Forelimb muscle (tissue), 1 donor: ENCODE data around the gene GAB1. TPM values are rescaled to one million over a fixed set of nuclear protein-coding genes. Genes with fewer than 3 reads are reported as not detected.
A peak's percentile ranks its signal among the peaks of the same experiment; 100 is the strongest.

Experiments used
- DNase-seq: peaks from one replicate; pipeline ENCODE4 v3.0.0-alpha.2; 2013; ENCODE audit warnings: low read depth
- polyA plus RNA-seq: library from polyadenylated mRNA; unstranded; fragments of 120-200 nt; gene quantifications from one replicate; pipeline ENCODE4 v1.2.1, GENCODE V29; 2013; ENCODE audit not compliant: insufficient read length

The GAB1 gene
- polyA plus RNA-seq, 1 donor, result 26.4 TPM

DNA sequence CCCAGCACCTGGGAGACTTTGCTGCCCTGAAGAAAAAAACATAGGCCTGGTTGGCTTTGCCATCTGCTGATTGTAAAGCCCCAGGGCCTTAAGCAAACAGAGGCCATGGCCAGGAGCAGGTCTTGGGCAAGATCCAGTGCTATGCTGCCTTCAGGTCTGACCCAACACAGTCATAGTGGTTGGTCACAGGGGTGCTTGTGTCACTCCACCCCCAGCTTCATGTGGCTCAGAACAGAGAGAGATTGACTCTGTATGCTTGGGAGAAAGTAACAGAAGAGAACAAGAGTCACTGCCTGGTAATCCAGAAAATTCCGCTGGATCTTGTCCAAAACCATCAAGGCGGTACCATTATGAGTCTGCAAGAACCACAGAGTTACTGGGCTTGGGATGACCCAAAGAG, 152.4 kb downstream of the GAB1 start:
- no peak for DNase-seq

GRCh38 chr4:143498021-143498420, 161.3 kb downstream of the GAB1 start:
- DNase-seq, result no peak

- DNase-seq, result no peak
These were observed 165.6 kb downstream of the GAB1 start for GRCh38 chr4:143502231-143502630.

DNA sequence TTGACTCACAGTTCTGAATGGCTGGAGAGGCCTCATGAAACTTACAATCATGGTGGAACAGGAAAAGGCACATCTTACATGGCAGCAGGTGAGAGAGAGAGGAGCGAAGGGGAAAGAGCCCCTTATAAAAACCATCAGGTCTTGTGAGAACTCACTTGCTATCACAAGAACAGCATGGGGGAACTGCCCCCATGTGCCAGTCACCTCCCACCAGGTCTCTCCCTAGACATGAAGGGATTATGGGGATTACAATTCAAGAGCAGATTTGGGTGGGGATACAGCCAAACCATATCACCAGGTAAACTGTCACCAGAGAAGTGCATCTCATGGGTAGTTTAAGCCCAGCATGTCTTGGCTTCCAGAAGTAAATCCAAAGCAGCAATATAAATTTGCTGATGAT, 169.4 kb downstream of the GAB1 start:
- no peak for DNase-seq

DNA sequence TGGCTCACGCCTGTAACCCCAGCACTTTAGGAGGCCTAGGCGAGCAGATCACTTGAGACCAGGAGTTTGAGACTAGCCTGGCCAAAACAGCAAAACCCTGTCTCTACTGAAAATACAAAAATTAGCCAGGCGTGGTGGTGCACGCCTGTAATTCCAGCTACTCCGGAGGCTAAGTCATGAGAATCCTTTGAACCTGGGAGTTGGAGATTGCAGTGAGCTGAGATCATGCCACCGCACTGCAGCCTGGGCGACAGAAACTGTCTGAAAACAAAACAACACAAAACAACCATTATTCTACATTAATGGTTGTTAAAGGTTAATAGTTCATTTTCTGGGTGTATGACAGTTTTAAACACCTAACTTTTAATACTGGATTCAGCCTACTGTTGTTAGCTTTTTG, 175.2 kb downstream of the GAB1 start:
- DNase-seq, result no peak

DNA sequence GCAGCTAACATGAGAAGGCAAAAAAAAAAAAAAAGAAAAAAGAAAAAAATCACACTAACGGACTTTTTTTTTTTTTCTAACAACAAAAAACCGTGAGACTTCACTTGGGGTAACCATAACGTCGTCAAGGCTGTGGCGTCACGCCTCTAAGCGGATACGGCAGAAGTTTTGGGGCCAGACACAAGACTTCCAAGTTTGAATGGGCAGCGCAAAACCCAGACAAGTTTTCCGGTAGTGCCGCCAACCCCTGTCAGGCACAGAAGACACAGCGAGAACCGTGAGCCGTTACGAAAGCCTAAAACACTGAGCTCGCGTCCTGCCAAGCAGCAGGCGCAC, 176.3 kb downstream of the GAB1 start:
- no peak for DNase-seq

GRCh38 chr4:143513314-143514168, 176.9 kb downstream of the GAB1 start, which contains the start of gene SMARCA5:
SMARCA5 (plus strand) TSS chr4:143513702; CDS start chr4:143513925, 223 bp downstream.
- DNase-seq, result peak; percentile 96

- DNase-seq, result no peak
These were observed 177.5 kb downstream of the GAB1 start for GRCh38 chr4:143514169-143514495.

DNA sequence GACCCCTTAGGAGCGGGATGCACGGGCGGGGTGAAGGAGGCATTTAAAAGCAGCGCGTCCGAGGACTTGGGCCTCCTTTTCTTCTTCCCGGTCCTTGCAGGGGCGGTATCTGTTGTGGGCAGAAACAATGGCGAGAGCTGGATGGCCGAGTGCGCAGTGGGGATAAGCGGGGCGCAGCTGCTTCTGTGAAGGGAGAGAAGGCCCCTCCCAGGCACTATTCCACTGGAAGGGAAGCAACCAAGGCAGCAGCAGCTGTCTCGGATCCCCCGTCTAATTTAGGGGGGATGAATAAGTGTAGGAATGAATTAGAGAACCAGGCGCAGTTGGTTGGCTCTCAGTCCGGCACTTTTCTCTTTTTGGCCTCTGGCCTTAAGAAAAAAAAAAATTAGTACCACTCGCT, 177.8 kb downstream of the GAB1 start:
- peak; percentile 28 for DNase-seq

- peak; percentile 9 for DNase-seq
These were observed 178.2 kb downstream of the GAB1 start for GRCh38 chr4:143514901-143515300.

- no peak for DNase-seq
These were observed 179.2 kb downstream of the GAB1 start for GRCh38 chr4:143515905-143516304.

- no peak for DNase-seq
These were observed 181.1 kb downstream of the GAB1 start for GRCh38 chr4:143517764-143518163.

Other genes starting within 250 kb of the GAB1 start
- gene USP38, start 152.0 kb upstream of the GAB1 start, polyA plus RNA-seq, result 18.7 TPM
- 47.2 TPM for gene SMARCA5, start 176.8 kb downstream of the GAB1 start, polyA plus RNA-seq